Liver (tissue), 9 donors: ENCODE data around the gene BECN2. TPM values are rescaled to one million over a fixed set of nuclear protein-coding genes. Genes with fewer than 3 reads are reported as not detected.

ENCODE experiments used
- DNase-seq: peaks from one replicate; pipeline ENCODE4 v3.0.0-alpha.2; 2017; ENCODE audit warnings: low spot score
- H3K27ac ChIP-seq, 2 donors: one replicate each; pipeline ENCODE4 v1.7.0; 2013; ENCODE audit warnings: inconsistent platforms in 2 of 2, low read length in 2 of 2, control low read depth in 1 of 2, low read depth in 1 of 2, mild to moderate bottlenecking in 1 of 2
- H3K27me3 ChIP-seq, 4 donors: one replicate each; pipeline versions ENCODE4 v1.6.1 to v1.7.0; 2013; ENCODE audit warnings: low read length in 3 of 4, inconsistent platforms in 1 of 4, mild to moderate bottlenecking in 1 of 4, moderate library complexity in 1 of 4; ENCODE audit not compliant: control insufficient read depth in 4 of 4, insufficient read depth in 4 of 4
- H3K36me3 ChIP-seq, 4 donors: one replicate each; pipeline versions ENCODE4 v1.6.1 to v1.7.0; 2013; ENCODE audit warnings: low read length in 3 of 4, mild to moderate bottlenecking in 3 of 4, low read depth in 1 of 4, moderate library complexity in 1 of 4; ENCODE audit not compliant: control insufficient read depth in 4 of 4, insufficient read depth in 3 of 4
- H3K4me1 ChIP-seq, 4 donors: one replicate each; pipeline versions ENCODE4 v1.6.1 to v1.7.0; 2013; ENCODE audit warnings: low read length in 3 of 4, mild to moderate bottlenecking in 3 of 4, moderate library complexity in 1 of 4; ENCODE audit not compliant: control insufficient read depth in 4 of 4, insufficient read depth in 4 of 4
- H3K4me3 ChIP-seq, 3 donors: one replicate each; pipeline versions ENCODE4 v1.6.1 to v1.7.0; 2013; ENCODE audit warnings: low read length in 3 of 3, control low read depth in 1 of 3, low read depth in 1 of 3, mild to moderate bottlenecking in 1 of 3
- H3K9ac ChIP-seq, 2 donors: one replicate each; pipeline ENCODE4 v1.7.0; 2013; ENCODE audit warnings: low read length in 2 of 2, mild to moderate bottlenecking in 2 of 2, moderate library complexity in 2 of 2, control low read depth in 1 of 2, low read depth in 1 of 2
- H3K9me3 ChIP-seq, 4 donors: one replicate each; pipeline versions ENCODE4 v1.6.1 to v1.7.0; 2013; ENCODE audit warnings: low read length in 3 of 4; ENCODE audit not compliant: control insufficient read depth in 4 of 4
- ATF3 ChIP-seq: IDR thresholded peaks from 2 replicates; pipeline ENCODE4 v1.6.1; 2016; ENCODE audit warnings: antibody characterized with exemption
- CTCF ChIP-seq: fragments of 150-350 bp; IDR thresholded peaks from 2 replicates; pipeline ENCODE4 v1.5.1; 2017; ENCODE audit warnings: improper control_type of control experiment, low read depth, low read length; ENCODE audit not compliant: missing input control
- EGR1 ChIP-seq, 2 donors: IDR thresholded peaks; 2 replicates each; pipeline ENCODE4 v1.6.1; 2016 to 2018; ENCODE audit warnings: antibody characterized with exemption in 2 of 2, low read depth in 2 of 2
- FOXA1 ChIP-seq: IDR thresholded peaks from 2 replicates; pipeline ENCODE4 v1.6.1; 2016; ENCODE audit warnings: antibody characterized with exemption
- MAX ChIP-seq: IDR thresholded peaks from 2 replicates; pipeline ENCODE4 v1.6.1; 2016; ENCODE audit warnings: antibody characterized with exemption
- REST ChIP-seq: IDR thresholded peaks from 2 replicates; pipeline ENCODE4 v1.6.1; 2016; ENCODE audit warnings: antibody characterized with exemption, mild to moderate bottlenecking
- SP1 ChIP-seq: IDR thresholded peaks from 2 replicates; pipeline ENCODE4 v1.6.1; 2018; ENCODE audit warnings: antibody characterized with exemption, mild to moderate bottlenecking
- YY1 ChIP-seq: IDR thresholded peaks from 2 replicates; pipeline ENCODE4 v1.6.1; 2016; ENCODE audit warnings: antibody characterized with exemption, mild to moderate bottlenecking
- WGBS: extraction: QIAGEN DNeasy Blood & Tissue Kit; methylation state at CpG from one replicate; pipeline ENCODE4 v1.1.7; 2013; 5-methylcytosine and 5-hydroxymethylcytosine counted together
- polyA plus RNA-seq, 2 donors: library from polyadenylated mRNA; stranded (reverse) in 1 of 2; unstranded in 1 of 2; fragments of 200-250 nt in 1 of 2; fragments of >200 nt in 1 of 2; fragmentation: Nextera tagmentation in 1 of 2; extraction: Ambion mirVana in 1 of 2; gene quantifications; one replicate each; pipeline versions ENCODE4 v1.2.1 to v1.2.3, GENCODE V29; 2013 to 2015
- total RNA-seq, 2 donors: library from RNA; depleted of rRNA; stranded (reverse); fragments of >200 nt; gene quantifications; one replicate each; pipeline ENCODE4 v1.2.3, GENCODE V29; 2014
- donor health status: healthy.
- donor health status: healthy.
- donor health status: healthy.
- donor health status: healthy.
- donor health status: healthy.

The BECN2 gene
- total and polyA plus RNA-seq, 4 donors = not detected

GRCh38 chr1:241972703-241973369 is 15.3 kb downstream of the BECN2 start:
- TF ChIP-seq MAX = no peak
- TF ChIP-seq EGR1 (IDR thresholded peaks at IDR 0.05; ENCODE audit: low read depth in 2 of 2) = no peak
- TF ChIP-seq YY1 = no peak
- no peak overlapping the region for H3K9ac ChIP-seq
- H3K36me3 ChIP-seq = no peaks in the 10 kb centered on the region
- no peaks in the 10 kb centered on the region for H3K9me3 ChIP-seq
- H3K4me3 ChIP-seq = no peak overlapping the region
- no peaks in the 10 kb centered on the region for H3K4me1 ChIP-seq
- H3K27ac ChIP-seq = no peak overlapping the region
- WGBS = 69% methylated on average over 6 of the region's 6 CpGs
- DNase-seq = no peak
- H3K27me3 ChIP-seq = no peaks in the 10 kb centered on the region

GRCh38 chr1:241976229-241976628 is 18.7 kb downstream of the BECN2 start:
- WGBS = 83% methylated on average over 6 of the region's 6 CpGs
- no peaks in the 10 kb centered on the region for H3K9me3 ChIP-seq
- DNase-seq = no peak
- H3K36me3 ChIP-seq = no peaks in the 10 kb centered on the region
- H3K27me3 ChIP-seq = no peaks in the 10 kb centered on the region
- H3K4me1 ChIP-seq = no peaks in the 10 kb centered on the region
- no peak overlapping the region for H3K4me3 ChIP-seq
- H3K27ac ChIP-seq = no peak overlapping the region
- no peak overlapping the region for H3K9ac ChIP-seq
- TF ChIP-seq FOXA1 = no peak
- TF ChIP-seq ATF3 = no peak

GRCh38 chr1:241979071-241979470 is 21.5 kb downstream of the BECN2 start:
- no peak for DNase-seq
- TF ChIP-seq CTCF = no peak
- no peak for TF ChIP-seq MAX
- TF ChIP-seq FOXA1 = no peak
- TF ChIP-seq SP1 = no peak
- no peak for TF ChIP-seq REST
- no peak overlapping the region for H3K27ac ChIP-seq
- no peak overlapping the region for H3K9ac ChIP-seq
- no peaks in the 10 kb centered on the region for H3K36me3 ChIP-seq
- WGBS = 94% methylated on average over 18 of the region's 18 CpGs
- no peaks in the 10 kb centered on the region for H3K9me3 ChIP-seq
- no peak overlapping the region for H3K4me3 ChIP-seq
- no peaks in the 10 kb centered on the region for H3K4me1 ChIP-seq
- H3K27me3 ChIP-seq = no peaks in the 10 kb centered on the region
